H1 (cell line): ENCODE results near the gene INTS1. TPM values are rescaled to one million over a fixed set of nuclear protein-coding genes. Genes with fewer than 3 reads are reported as not detected.

Source experiments
- CTCF ChIA-PET: fragments of 300-600 bp; sonication (Branson Sonifier 250); formaldehyde crosslinking; loops from one replicate; lab custom pipeline; 2021; ENCODE audit not compliant: partially characterized antibody; lab: Charles Lee
- POLR2A ChIA-PET: fragments of 300-600 bp; sonication (Branson Sonifier 250); formaldehyde crosslinking; loops from one replicate; lab custom pipeline; 2021; ENCODE audit warnings: inconsistent platforms; ENCODE audit not compliant: partially characterized antibody; lab: Charles Lee
- DNase-seq, 2 experiments: peaks; one replicate each; pipeline versions ENCODE4 v3.0.0 to v3.0.0-alpha.2; 2010 to 2022; ENCODE audit warnings: low spot score in 2 of 2, low read depth in 1 of 2, mixed read lengths in 1 of 2
- FAIRE-seq: peaks from 2 replicates; lab custom pipeline; 2011; peaks lifted over from hg19 to GRCh38; lab: Jason Lieb, UNC
- H2AFZ ChIP-seq: 2 replicates; pipeline ENCODE4 v1.8.1; 2012; ENCODE audit warnings: low read length, inconsistent platforms
- H2AK5ac ChIP-seq: 2 replicates; pipeline ENCODE4 v1.6.1; 2013; ENCODE audit warnings: low read depth, low read length
- H2BK120ac ChIP-seq: replicated peaks from 2 replicates; pipeline ENCODE3; 2013; ENCODE audit warnings: low read depth, low read length, inconsistent platforms
- H2BK12ac ChIP-seq: 2 replicates; pipeline ENCODE4 v1.6.1; 2013; ENCODE audit warnings: low read depth, low read length
- H2BK15ac ChIP-seq: 2 replicates; pipeline ENCODE4 v1.6.1; 2013; ENCODE audit warnings: low read length
- H2BK20ac ChIP-seq: 2 replicates; pipeline ENCODE4 v1.6.1; 2013; ENCODE audit warnings: low read length
- H2BK5ac ChIP-seq: 2 replicates; pipeline ENCODE4 v1.6.1; 2013; ENCODE audit warnings: low read depth, low read length
- H3K14ac ChIP-seq: 2 replicates; pipeline ENCODE4 v1.6.1; 2013; ENCODE audit warnings: inconsistent platforms; ENCODE audit not compliant: insufficient read length
- H3K18ac ChIP-seq: 2 replicates; pipeline ENCODE4 v1.6.1; 2013; ENCODE audit warnings: low read length; ENCODE audit errors: extremely low read depth
- H3K23ac ChIP-seq: 2 replicates; pipeline ENCODE4 v1.6.1; 2013; ENCODE audit warnings: inconsistent platforms; ENCODE audit not compliant: insufficient read length
- H3K23me2 ChIP-seq: 2 replicates; pipeline ENCODE4 v1.6.1; 2013; ENCODE audit warnings: low read depth, low read length
- H3K27ac ChIP-seq: 2 replicates; pipeline ENCODE4 v1.6.1; 2011; ENCODE audit warnings: low read depth, low read length, inconsistent platforms
- H3K27me3 ChIP-seq, 4 experiments: replicated peaks in 1 of 4; 1 replicate in 1 of 4; 2 replicates in 3 of 4; pipeline versions ENCODE4 v1.6.1 to v1.8.1; 2011 to 2013; ENCODE audit warnings: low read length in 3 of 4, mild to moderate bottlenecking in 3 of 4, inconsistent platforms in 2 of 4, mixed read lengths in 2 of 4, moderate library complexity in 1 of 4; ENCODE audit not compliant: control insufficient read depth in 3 of 4, insufficient read depth in 3 of 4; ENCODE audit errors: extremely low read depth in 1 of 4
- H3K36me3 ChIP-seq, 4 experiments: 2 replicates each; pipeline versions ENCODE4 v1.6.1 to v1.8.1; 2011 to 2013; ENCODE audit warnings: mild to moderate bottlenecking in 4 of 4, low read length in 3 of 4, moderate library complexity in 2 of 4, control low read depth in 1 of 4, inconsistent platforms in 1 of 4; ENCODE audit not compliant: insufficient read depth in 4 of 4, control insufficient read depth in 2 of 4
- H3K4ac ChIP-seq: replicated peaks from 2 replicates; pipeline ENCODE3; 2013; ENCODE audit warnings: low read length, low read depth, mixed read lengths, inconsistent platforms; ENCODE audit not compliant: insufficient read length
- H3K4me1 ChIP-seq, 4 experiments: replicated peaks in 1 of 4; 1 replicate in 1 of 4; 2 replicates in 3 of 4; pipeline versions ENCODE4 v1.6.1 to v1.8.1; 2011 to 2013; ENCODE audit warnings: low read length in 3 of 4, inconsistent platforms in 2 of 4, mixed read lengths in 1 of 4; ENCODE audit not compliant: insufficient read depth in 4 of 4, control insufficient read depth in 3 of 4
- H3K4me2 ChIP-seq, 2 experiments: 2 replicates each; pipeline versions ENCODE4 v1.6.1 to v1.8.1; 2011 to 2013; ENCODE audit warnings: low read depth in 2 of 2, low read length in 2 of 2, control low read depth in 1 of 2, inconsistent platforms in 1 of 2, mild to moderate bottlenecking in 1 of 2; ENCODE audit not compliant: insufficient read depth in 1 of 2
- H3K4me3 ChIP-seq, 4 experiments: fragments of 200-600, 300-600 bp in 1 of 4; sonication (generic), shearing (Covaris generic), sonication (Bioruptor Twin) in 1 of 4; 2 replicates each; pipeline versions ENCODE4 v1.5.1 to v1.8.1; 2011 to 2016; ENCODE audit warnings: low read length in 4 of 4, low read depth in 3 of 4, control low read depth in 2 of 4, inconsistent platforms in 2 of 4, mild to moderate bottlenecking in 2 of 4, mixed read lengths in 1 of 4, moderate library complexity in 1 of 4; ENCODE audit not compliant: insufficient read depth in 2 of 4; ENCODE audit errors: extremely low read depth in 1 of 4
- H3K56ac ChIP-seq: replicated peaks from 2 replicates; pipeline ENCODE3; 2013; ENCODE audit warnings: low read depth, mild to moderate bottlenecking, mixed read lengths, low read length, inconsistent platforms; ENCODE audit not compliant: insufficient read length
- H3K79me1 ChIP-seq: 2 replicates; pipeline ENCODE4 v1.6.1; 2013; ENCODE audit warnings: low read depth, low read length, control low read depth
- H3K79me2 ChIP-seq, 2 experiments: 2 replicates each; pipeline versions ENCODE4 v1.6.1 to v1.8.1; 2012 to 2013; ENCODE audit warnings: low read length in 2 of 2, mild to moderate bottlenecking in 2 of 2, inconsistent platforms in 1 of 2; ENCODE audit not compliant: insufficient read depth in 2 of 2, control insufficient read depth in 1 of 2
- H3K9ac ChIP-seq, 4 experiments: replicated peaks in 1 of 4; 1 replicate in 1 of 4; 2 replicates in 3 of 4; pipeline versions ENCODE4 v1.6.1 to v1.8.1; 2011 to 2013; ENCODE audit warnings: low read depth in 3 of 4, low read length in 3 of 4, control low read depth in 2 of 4, mild to moderate bottlenecking in 2 of 4, moderate library complexity in 2 of 4, inconsistent platforms in 1 of 4; ENCODE audit errors: extremely low read depth in 1 of 4
- H3K9me3 ChIP-seq, 2 experiments: 2 replicates each; pipeline versions ENCODE4 v1.6.1 to v1.8.1; 2012 to 2013; ENCODE audit warnings: mild to moderate bottlenecking in 2 of 2, moderate library complexity in 2 of 2, control low read depth in 1 of 2, inconsistent platforms in 1 of 2, low read depth in 1 of 2, low read length in 1 of 2, mixed read lengths in 1 of 2; ENCODE audit not compliant: insufficient read depth in 2 of 2
- H4K20me1 ChIP-seq, 2 experiments: replicated peaks in 1 of 2; 2 replicates each; pipeline versions ENCODE3 to v1.8.1; 2011 to 2013; ENCODE audit warnings: inconsistent platforms in 2 of 2, low read length in 2 of 2, mild to moderate bottlenecking in 1 of 2; ENCODE audit not compliant: insufficient read depth in 2 of 2, control insufficient read depth in 1 of 2
- H4K5ac ChIP-seq: 2 replicates; pipeline ENCODE4 v1.6.1; 2013; ENCODE audit warnings: low read length, low read depth, mixed read lengths, inconsistent platforms; ENCODE audit not compliant: insufficient read length
- H4K8ac ChIP-seq: 2 replicates; pipeline ENCODE4 v1.8.0; 2013; ENCODE audit warnings: mild to moderate bottlenecking, moderate library complexity, low read length, inconsistent platforms; ENCODE audit not compliant: insufficient read depth; ENCODE audit errors: extremely low read depth
- H4K91ac ChIP-seq: replicated peaks from 2 replicates; pipeline ENCODE3; 2013; ENCODE audit warnings: low read length, mixed read lengths, inconsistent platforms; ENCODE audit not compliant: insufficient read length
- ASH2L ChIP-seq: fragments of 200-600, 300-600 bp; sonication (generic); IDR thresholded peaks from one replicate; pipeline ENCODE4 v1.7.1; 2017; ENCODE audit warnings: low read length
- BACH1 ChIP-seq: IDR thresholded peaks from 2 replicates; pipeline ENCODE4 v1.6.1; 2012; ENCODE audit warnings: low read length, improper control_type of control experiment
- BCL11A ChIP-seq, 2 experiments: IDR thresholded peaks; one replicate each; pipeline ENCODE4 v1.6.1; 2011; ENCODE audit warnings: low read depth in 2 of 2, low read length in 2 of 2, mild to moderate bottlenecking in 2 of 2
- CHD1 ChIP-seq: IDR thresholded peaks from 2 replicates; pipeline ENCODE4 v1.6.1; 2012; ENCODE audit warnings: low read depth, low read length, improper control_type of control experiment
- CTCF ChIP-seq, 3 experiments: IDR thresholded peaks; 1 replicate in 2 of 3; 2 replicates in 1 of 3; pipeline versions ENCODE4 v1.5.1 to v1.6.1; 2011; ENCODE audit warnings: low read length in 3 of 3, mild to moderate bottlenecking in 3 of 3, inconsistent platforms in 2 of 3, low read depth in 1 of 3, moderate library complexity in 1 of 3; ENCODE audit not compliant: insufficient read depth in 1 of 3; ENCODE audit errors: control extremely low read depth in 1 of 3
- EP300 ChIP-seq, 2 experiments: IDR thresholded peaks; 1 replicate in 1 of 2; 2 replicates in 1 of 2; pipeline ENCODE4 v1.6.1; 2011 to 2012; ENCODE audit warnings: low read depth in 2 of 2, low read length in 2 of 2, mild to moderate bottlenecking in 2 of 2, borderline replicate concordance in 1 of 2, inconsistent platforms in 1 of 2, moderate library complexity in 1 of 2
- JUND ChIP-seq: IDR thresholded peaks from 2 replicates; pipeline ENCODE4 v1.6.1; 2011; ENCODE audit warnings: mild to moderate bottlenecking, improper control_type of control experiment, low read length
- NANOG ChIP-seq: IDR thresholded peaks from 2 replicates; pipeline ENCODE4 v1.6.1; 2011; ENCODE audit warnings: low read length, low read depth, mild to moderate bottlenecking, inconsistent platforms; ENCODE audit not compliant: insufficient read depth, poor library complexity, severe bottlenecking
- POLR2AphosphoS5 ChIP-seq: IDR thresholded peaks from 2 replicates; pipeline ENCODE4 v1.6.1; 2011; ENCODE audit warnings: low read depth, low read length
- RAD21 ChIP-seq, 2 experiments: IDR thresholded peaks in 1 of 2; conservative IDR thresholded peaks in 1 of 2; 2 replicates each; pipeline ENCODE4 v1.6.1; 2011; ENCODE audit warnings: low read depth in 2 of 2, low read length in 2 of 2, improper control_type of control experiment in 1 of 2, inconsistent platforms in 1 of 2, mild to moderate bottlenecking in 1 of 2, moderate library complexity in 1 of 2
- SIN3A ChIP-seq, 2 experiments: IDR thresholded peaks in 1 of 2; conservative IDR thresholded peaks in 1 of 2; 2 replicates each; pipeline ENCODE4 v1.6.1; 2011 to 2012; ENCODE audit warnings: low read length in 2 of 2, improper control_type of control experiment in 1 of 2, low read depth in 1 of 2, mild to moderate bottlenecking in 1 of 2
- WGBS, 2 experiments: shearing (Covaris generic) in 1 of 2; methylation state at CpG; one replicate each; pipeline versions ENCODE4 v1.1.6 to v1.1.7; 2013 to 2015; ENCODE audit warnings: low lambda C conversion rate in 2 of 2, mixed read lengths in 2 of 2, inconsistent platforms in 1 of 2, low coverage in 1 of 2, missing lambda C conversion rate in 1 of 2; ENCODE audit not compliant: insufficient replicate concordance in 2 of 2, insufficient coverage in 1 of 2, insufficient read length in 1 of 2; ENCODE audit errors: extremely low coverage in 1 of 2, missing lambda C conversion rate in 1 of 2; 5-methylcytosine and 5-hydroxymethylcytosine counted together
- polyA plus RNA-seq, 7 experiments: library from polyadenylated mRNA; depleted of rRNA in 3 of 7; stranded (reverse) in 5 of 7; unstranded in 2 of 7; fragments of >200 nt in 5 of 7; fragments of 200-250 nt in 2 of 7; gene quantifications; 1 replicate in 5 of 7; 2 replicates in 1 of 7; 4 replicates in 1 of 7; pipeline versions ENCODE4 v1.2.1 to v1.2.3, GENCODE V29; 2011 to 2013; ENCODE audit warnings: missing spikeins in 2 of 7, mixed read lengths in 2 of 7
- total RNA-seq: library from RNA; stranded (reverse); fragmentation: NEBNext Ultra II Directional; extraction: Animal tissue kit (Norgen Biotek cat#: 25700); gene quantifications from 2 replicates; pipeline ENCODE4 v1.2.1, GENCODE V29; 2021

INTS1 gene
- total and polyA plus RNA-seq, 2 of the 8 experiments (the other 6 are each of a cell fraction or from before 2014, with no cell fraction given) = 76.9 to 104 TPM

- Histone ChIP-seq H3K9ac (no peak overlapping the region), H3K23me2 (no peaks in the 10 kb centered on the region), H2BK120ac (no peak overlapping the region), H3K79me2 (no peaks in the 10 kb centered on the region), H4K20me1 (peaks cover 0 to 15% of the 10 kb centered on the region in 2 experiments), H2BK5ac (no peak overlapping the region), H3K9me3 (no peaks in the 10 kb centered on the region), H4K91ac (no peak overlapping the region), H3K36me3 (peaks cover 20 to 68% (median 40%) of the 10 kb centered on the region in 4 experiments; a peak in 7 of 8 replicates), H3K4me2 (no peak overlapping the region), H2AFZ (no peak overlapping the region), H3K56ac (no peak overlapping the region), H2BK12ac (no peak overlapping the region), H3K14ac (no peak overlapping the region), H3K27me3 (no peaks in the 10 kb centered on the region), H2BK15ac (no peak overlapping the region), H3K4ac (no peak overlapping the region), H3K79me1 (no peaks in the 10 kb centered on the region), H3K23ac (no peak overlapping the region), H4K8ac (no peak overlapping the region), H3K18ac (no peak overlapping the region), H3K4me3 (no peak overlapping the region), H4K5ac (no peak overlapping the region), H3K27ac (no peak overlapping the region), H2BK20ac (no peak overlapping the region), H2AK5ac (no peak overlapping the region), H3K4me1 (no peaks in the 10 kb centered on the region)
- DNase-seq (no peak), FAIRE-seq (no peak)
- ChIA-PET CTCF (interaction anchor here (1.1 kb wide), 1 partner anchor 67 kb away, joined by 3 read pairs; no protein-coding TSS in a partner anchor), POLR2A (no interaction called here)
- 89% methylated on average over 19 of the region's 23 CpGs; no CpG with 5 or more reads in 1 of the 2 experiments for WGBS, 2 experiments
- TF ChIP-seq CHD1 (no peak), ASH2L (no peak), SIN3A (conservative IDR thresholded peaks at IDR 0.05 in 1 of 2, IDR thresholded peaks at IDR 0.05 in 1 of 2; ENCODE audit: low read depth in 1 of 2, low read length in 2 of 2) (no peak), BACH1 (no peak), JUND (no peak), BCL11A (IDR thresholded peaks at IDR 0.05; ENCODE audit: low read depth in 2 of 2, low read length in 2 of 2) (no peak), RAD21 (IDR thresholded peaks at IDR 0.05 in 1 of 2, conservative IDR thresholded peaks at IDR 0.05 in 1 of 2; ENCODE audit: low read depth in 2 of 2, low read length in 2 of 2) (no peak), NANOG (no peak), CTCF (IDR thresholded peaks at IDR 0.05; ENCODE audit: control extremely low read depth in 1 of 3, insufficient read depth in 1 of 3, low read depth in 1 of 3, low read length in 3 of 3) (no peak), POLR2AphosphoS5 (no peak), EP300 (IDR thresholded peaks at IDR 0.05; ENCODE audit: borderline replicate concordance in 1 of 2, low read depth in 2 of 2, low read length in 2 of 2) (no peak)
Observed at GRCh38 chr7:1486571-1486970, 17.6 kb downstream of the INTS1 start.
